Mucosa of stomach (tissue), 1 donor: Measurements from ENCODE around the gene MRPL37.

Experiments used
- H3K27me3 ChIP-seq: one replicate; pipeline ENCODE4 v1.7.0; 2013; ENCODE audit warnings: mild to moderate bottlenecking, low read length; ENCODE audit not compliant: control insufficient read depth, insufficient read depth
- H3K36me3 ChIP-seq: one replicate; pipeline ENCODE4 v1.7.0; 2013; ENCODE audit warnings: low read length; ENCODE audit not compliant: control insufficient read depth, insufficient read depth
- H3K4me1 ChIP-seq: one replicate; pipeline ENCODE4 v1.7.0; 2013; ENCODE audit warnings: mild to moderate bottlenecking, low read length; ENCODE audit not compliant: control insufficient read depth, insufficient read depth
- H3K4me3 ChIP-seq: one replicate; pipeline ENCODE4 v1.7.0; 2013; ENCODE audit warnings: low read length
- H3K9ac ChIP-seq: one replicate; pipeline ENCODE4 v1.7.0; 2013; ENCODE audit warnings: mild to moderate bottlenecking, low read length, moderate library complexity
- H3K9me3 ChIP-seq: one replicate; pipeline ENCODE4 v1.7.0; 2013; ENCODE audit warnings: mild to moderate bottlenecking, low read length, moderate library complexity; ENCODE audit not compliant: control insufficient read depth
- donor health status: Pancreatic carcinoma.

MRPL37 gene

DNA sequence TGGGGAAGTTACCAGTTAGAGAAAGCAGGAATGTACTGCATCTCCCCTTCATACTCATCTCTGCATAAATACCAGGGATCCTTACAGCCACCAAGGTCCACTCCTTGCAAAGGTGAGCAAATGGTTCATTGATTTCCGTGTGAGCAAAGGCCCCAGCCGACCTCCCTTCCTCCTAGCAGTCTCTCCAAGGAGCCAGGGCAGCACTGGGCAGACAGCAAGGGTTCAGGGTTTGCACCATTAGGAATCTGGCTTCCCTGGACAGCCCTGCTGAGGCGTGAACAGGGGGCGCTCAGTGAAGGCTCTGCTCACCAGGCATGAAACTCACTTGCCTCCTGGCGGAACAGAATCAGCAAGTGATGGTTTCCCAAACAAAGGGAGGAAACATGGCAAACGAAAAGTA is 65.7 kb downstream of the MRPL37 start:
- Histone ChIP-seq H3K36me3 (no peaks in the 10 kb centered on the region), H3K9ac (no peak overlapping the region), H3K4me3 (no peak overlapping the region), H3K4me1 (peaks cover 45% of the 10 kb centered on the region), H3K9me3 (no peaks in the 10 kb centered on the region), H3K27me3 (no peaks in the 10 kb centered on the region)

DNA sequence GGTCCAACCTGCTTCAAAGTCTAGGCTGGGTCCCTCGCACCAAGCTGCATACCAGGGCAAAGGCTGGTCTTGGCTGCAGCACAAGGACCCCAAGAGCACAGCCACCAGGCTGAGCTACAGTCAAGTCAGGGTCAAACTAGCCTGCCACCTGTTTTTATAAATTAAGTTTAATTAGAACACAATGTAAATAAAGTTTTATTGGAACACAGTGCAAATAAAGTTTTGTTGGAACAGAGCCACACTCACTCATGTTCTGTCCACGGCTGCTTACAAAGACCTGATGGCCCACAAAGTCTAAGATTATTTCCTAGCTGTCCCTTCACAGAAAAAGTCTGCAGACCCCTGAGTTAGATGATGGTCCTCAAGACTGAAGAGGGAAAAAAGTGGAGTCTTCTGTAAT is 66.2 kb downstream of the MRPL37 start:
- no peak overlapping the region for H3K9ac ChIP-seq
- H3K4me1 ChIP-seq = peaks cover 41% of the 10 kb centered on the region
- H3K27me3 ChIP-seq = no peaks in the 10 kb centered on the region
- no peak overlapping the region for H3K4me3 ChIP-seq
- no peaks in the 10 kb centered on the region for H3K9me3 ChIP-seq
- H3K36me3 ChIP-seq = no peaks in the 10 kb centered on the region

DNA sequence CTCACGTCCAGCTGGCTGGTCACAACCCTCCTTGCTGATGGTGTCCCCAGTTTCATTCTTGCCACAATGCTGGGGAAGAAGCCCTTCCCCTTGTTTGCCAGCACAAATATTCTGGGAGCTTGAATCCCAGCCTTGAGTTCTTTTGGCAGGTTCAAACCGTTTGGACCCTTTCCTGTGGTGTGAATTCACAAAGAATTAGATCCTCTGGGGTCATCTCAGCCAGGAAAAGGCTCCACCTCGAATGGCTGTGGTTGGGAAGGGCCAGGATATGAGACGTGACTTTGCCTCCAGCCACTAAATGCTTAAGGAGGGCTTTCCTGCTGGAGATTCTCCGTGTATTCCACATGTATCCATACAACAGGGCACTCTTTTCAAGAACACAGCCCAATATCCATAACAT is 66.9 kb downstream of the MRPL37 start:
- no peak overlapping the region for H3K4me3 ChIP-seq
- H3K36me3 ChIP-seq = no peaks in the 10 kb centered on the region
- no peak overlapping the region for H3K9ac ChIP-seq
- H3K27me3 ChIP-seq = no peaks in the 10 kb centered on the region
- H3K9me3 ChIP-seq = no peaks in the 10 kb centered on the region
- peaks cover 43% of the 10 kb centered on the region for H3K4me1 ChIP-seq
